PC-3 (cell line): ENCODE results near the gene COL15A1. TPM values are rescaled to one million over a fixed set of nuclear protein-coding genes. Genes with fewer than 3 reads are reported as not detected.

Source experiments
- ATAC-seq: fragments of 200-7000 bp; cut with Tn5 transposase; 2 replicates; pipeline ENCODE4 v1.9.1; 2020; ENCODE audit warnings: mild to moderate bottlenecking, moderate library complexity
- BruUV-seq: library from RNA; stranded (reverse); fragments of 400-500 nt; replicated peaks from 2 replicates; lab custom pipeline; 2021; lab: Mats Ljungman, UMichigan
- CTCF ChIA-PET: fragments of 300-600 bp; sonication (Branson Sonifier 250); formaldehyde crosslinking; loops from one replicate; lab custom pipeline; 2022; ENCODE audit warnings: antibody characterized with exemption; lab: Charles Lee
- POLR2A ChIA-PET: fragments of 300-600 bp; sonication (Branson Sonifier 250); formaldehyde crosslinking; loops from one replicate; lab custom pipeline; 2022; ENCODE audit warnings: antibody characterized with exemption; ENCODE audit not compliant: unreplicated experiment; lab: Charles Lee
- DNase-seq: peaks from one replicate; pipeline ENCODE4 v3.0.0-alpha.2; 2015
- H2AFZ ChIP-seq: fragments of 300-600 bp; sonication (generic); 2 replicates; pipeline ENCODE4 v1.6.0; 2016; ENCODE audit warnings: antibody characterized with exemption, low read length
- H3F3A ChIP-seq: fragments of 300-600 bp; sonication (generic); one replicate; pipeline ENCODE4 v1.6.0; 2017; ENCODE audit warnings: antibody characterized with exemption, low read length, control low read depth, mild to moderate bottlenecking; ENCODE audit not compliant: unreplicated experiment
- H3K27ac ChIP-seq: fragments of 300-600 bp; sonication (generic); 2 replicates; pipeline ENCODE4 v1.5.1; 2016; ENCODE audit warnings: mild to moderate bottlenecking, low read length
- H3K27me3 ChIP-seq: fragments of 300-600 bp; sonication (generic); 2 replicates; pipeline ENCODE4 v1.6.1; 2016; ENCODE audit warnings: low read length, mixed read lengths
- H3K36me3 ChIP-seq: fragments of 300-600 bp; sonication (generic); 2 replicates; pipeline ENCODE4 v1.6.1; 2016; ENCODE audit warnings: low read depth, mixed run types, low read length, mixed read lengths
- H3K4me1 ChIP-seq: fragments of 300-600 bp; sonication (generic); 2 replicates; pipeline ENCODE4 v1.5.1; 2016; ENCODE audit warnings: low read length; ENCODE audit not compliant: insufficient read depth
- H3K4me2 ChIP-seq: fragments of 300-600 bp; sonication (generic); 2 replicates; pipeline ENCODE4 v1.6.0; 2016; ENCODE audit warnings: low read length
- H3K4me3 ChIP-seq: fragments of 300-600 bp; sonication (generic); 2 replicates; pipeline ENCODE4 v1.5.1; 2016; ENCODE audit warnings: mild to moderate bottlenecking, low read length, mixed read lengths
- H3K79me2 ChIP-seq: fragments of 300-600 bp; sonication (generic); 2 replicates; pipeline ENCODE4 v1.6.1; 2017; ENCODE audit warnings: low read length, mixed read lengths
- H3K9ac ChIP-seq: fragments of 300-600 bp; sonication (generic); 2 replicates; pipeline ENCODE4 v1.6.0; 2016; ENCODE audit warnings: mild to moderate bottlenecking, low read length
- H3K9me2 ChIP-seq: fragments of 300-600 bp; sonication (generic); replicated peaks from 2 replicates; pipeline ENCODE4 v1.6.1; 2016; ENCODE audit warnings: mixed run types, low read length, mixed read lengths
- H3K9me3 ChIP-seq: fragments of 300-600 bp; sonication (generic); 2 replicates; pipeline ENCODE4 v1.6.1; 2016; ENCODE audit warnings: low read length, mixed read lengths
- H4K20me1 ChIP-seq: fragments of 300-600 bp; sonication (generic); 2 replicates; pipeline ENCODE4 v1.6.1; 2016; ENCODE audit warnings: low read length, mixed read lengths
- EZH2 ChIP-seq: fragments of 300-600 bp; sonication (generic); IDR thresholded peaks from one replicate; pipeline ENCODE4 v1.6.1; 2017; ENCODE audit warnings: antibody characterized with exemption, mild to moderate bottlenecking, low read length; ENCODE audit not compliant: unreplicated experiment
- EZH2phosphoT487 ChIP-seq: fragments of 300-600 bp; sonication (generic); IDR thresholded peaks from 2 replicates; pipeline ENCODE4 v1.6.1; 2018; ENCODE audit warnings: mild to moderate bottlenecking, antibody characterized with exemption, low read length, borderline replicate concordance
- intact Hi-C: fragments of 100-400 bp; cut with micrococcal nuclease; formaldehyde crosslinking; loops from 2 replicates; pipeline ENCODE4 v1.9.0; 2023
- total RNA-seq: library from RNA; depleted of rRNA; stranded (reverse); fragments of >200 nt; gene quantifications from 2 replicates; pipeline ENCODE4 v1.2.3, GENCODE V29; 2014
- TF ChIP-seq, protein P1 (sequence below): fragments of 300-600 bp; sonication (generic); conservative IDR thresholded peaks from 2 replicates; pipeline ENCODE4 v1.5.1; 2017; ENCODE audit warnings: antibody characterized with exemption, low read depth, mild to moderate bottlenecking, low read length

Gene COL15A1
- total RNA-seq, 1 experiment from 2014 or later: 0.04 TPM

DNA sequence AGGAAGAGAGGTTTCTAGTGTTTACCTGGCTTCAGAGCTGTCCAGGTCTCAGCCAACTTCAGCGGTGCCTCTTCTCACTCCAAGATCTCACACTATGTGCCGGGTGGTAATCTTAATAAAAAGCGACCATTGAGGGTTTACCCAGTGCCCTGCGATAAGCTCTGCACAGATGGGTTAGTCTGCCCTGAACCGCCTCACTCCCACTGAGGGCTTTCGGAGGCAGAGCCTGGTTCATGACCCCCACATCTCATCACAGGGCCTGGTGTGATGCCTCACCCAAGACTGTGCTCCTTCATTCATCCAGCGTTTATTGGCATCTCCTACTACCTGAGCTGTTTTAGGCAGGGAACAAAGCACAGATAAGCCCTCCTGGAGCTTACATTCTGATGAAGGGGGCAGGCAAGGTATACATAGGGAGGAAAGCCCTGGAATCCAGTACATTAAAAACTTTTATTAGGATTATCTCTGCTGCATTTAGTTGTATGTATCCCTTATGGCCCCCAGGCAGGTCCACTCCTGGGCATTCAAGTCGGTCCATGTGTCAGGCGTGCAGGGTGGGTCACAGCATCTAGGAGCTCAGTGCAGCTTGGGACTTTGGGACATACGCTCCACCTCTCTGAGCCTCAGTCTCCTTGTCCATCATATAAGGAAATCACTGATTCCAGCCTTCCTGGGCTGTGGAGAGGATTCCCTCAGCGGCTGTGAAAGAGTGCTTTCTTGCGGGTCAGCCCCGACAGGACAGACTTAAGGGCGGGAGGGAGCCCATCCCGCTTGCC is 613 bp upstream of the COL15A1 start:
- Histone ChIP-seq H2AFZ (peak overlapping the region; percentile 50; the same call in 1 of the 2 replicates), H3K27ac (no peak overlapping the region), H3K36me3 (no peaks in the 10 kb centered on the region), H3F3A (no peaks in the 10 kb centered on the region), H3K4me3 (peak overlapping the region; percentile 61; the same call in 1 of the 2 replicates), H3K9me2 (no peaks in the 10 kb centered on the region), H3K27me3 (peaks cover 70% of the 10 kb centered on the region), H4K20me1 (no peaks in the 10 kb centered on the region), H3K4me2 (peak overlapping the region; percentile 86), H3K4me1 (no peaks in the 10 kb centered on the region), H3K9ac (no peak overlapping the region), H3K79me2 (no peaks in the 10 kb centered on the region), H3K9me3 (no peaks in the 10 kb centered on the region)
- ChIA-PET CTCF (no interaction called here), POLR2A (no interaction called here)
- TF ChIP-seq, protein P1, sequence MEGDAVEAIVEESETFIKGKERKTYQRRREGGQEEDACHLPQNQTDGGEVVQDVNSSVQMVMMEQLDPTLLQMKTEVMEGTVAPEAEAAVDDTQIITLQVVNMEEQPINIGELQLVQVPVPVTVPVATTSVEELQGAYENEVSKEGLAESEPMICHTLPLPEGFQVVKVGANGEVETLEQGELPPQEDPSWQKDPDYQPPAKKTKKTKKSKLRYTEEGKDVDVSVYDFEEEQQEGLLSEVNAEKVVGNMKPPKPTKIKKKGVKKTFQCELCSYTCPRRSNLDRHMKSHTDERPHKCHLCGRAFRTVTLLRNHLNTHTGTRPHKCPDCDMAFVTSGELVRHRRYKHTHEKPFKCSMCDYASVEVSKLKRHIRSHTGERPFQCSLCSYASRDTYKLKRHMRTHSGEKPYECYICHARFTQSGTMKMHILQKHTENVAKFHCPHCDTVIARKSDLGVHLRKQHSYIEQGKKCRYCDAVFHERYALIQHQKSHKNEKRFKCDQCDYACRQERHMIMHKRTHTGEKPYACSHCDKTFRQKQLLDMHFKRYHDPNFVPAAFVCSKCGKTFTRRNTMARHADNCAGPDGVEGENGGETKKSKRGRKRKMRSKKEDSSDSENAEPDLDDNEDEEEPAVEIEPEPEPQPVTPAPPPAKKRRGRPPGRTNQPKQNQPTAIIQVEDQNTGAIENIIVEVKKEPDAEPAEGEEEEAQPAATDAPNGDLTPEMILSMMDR: no peak
- no peak for TF ChIP-seq EZH2
- no peak for TF ChIP-seq EZH2phosphoT487
- ATAC-seq (no peak), DNase-seq (no peak)
- intact Hi-C loops: no loop called here
- no TSS peak for BruUV-seq

DNA sequence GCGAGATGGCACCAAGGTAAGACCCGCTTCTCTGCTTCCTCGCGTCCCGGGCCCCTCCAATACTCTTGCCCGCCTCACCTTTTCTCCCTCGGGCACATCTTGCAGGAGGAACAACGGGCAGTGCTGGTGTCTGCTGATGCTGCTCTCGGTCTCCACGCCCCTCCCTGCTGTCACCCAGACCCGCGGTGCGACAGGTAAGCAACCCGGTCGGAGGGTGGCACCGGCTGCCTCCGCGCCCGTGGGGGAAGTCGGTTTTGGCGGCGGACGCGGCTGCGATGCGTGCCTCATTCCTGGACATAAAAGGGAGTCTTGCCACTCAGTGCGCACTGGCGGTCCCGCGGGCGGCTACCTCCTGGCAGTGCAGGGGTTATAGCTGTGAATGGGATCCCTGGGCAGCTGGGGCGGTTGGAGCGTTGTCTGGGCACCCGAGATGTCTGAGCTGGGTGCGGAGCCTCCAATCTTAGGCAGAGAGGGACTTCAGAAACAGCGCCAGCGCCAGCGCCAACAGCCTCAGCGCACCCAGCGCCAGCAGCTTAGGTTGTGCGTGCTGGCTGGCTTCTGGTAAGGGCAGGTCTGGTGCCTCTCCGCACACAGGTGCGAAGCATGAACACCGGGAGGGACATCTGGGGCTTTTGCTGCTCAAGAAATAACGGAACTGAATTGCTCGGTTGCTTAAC is 488 bp downstream of the COL15A1 start:
- Histone ChIP-seq H3K27me3 (peaks cover 71% of the 10 kb centered on the region), H3F3A (no peaks in the 10 kb centered on the region), H3K36me3 (no peaks in the 10 kb centered on the region), H3K27ac (no peak overlapping the region), H3K9me2 (no peaks in the 10 kb centered on the region), H3K4me1 (no peaks in the 10 kb centered on the region), H3K9me3 (no peaks in the 10 kb centered on the region), H3K9ac (no peak overlapping the region), H2AFZ (peak overlapping the region; percentile 50; the same call in 1 of the 2 replicates), H3K4me2 (peak overlapping the region; percentile 86), H4K20me1 (no peaks in the 10 kb centered on the region), H3K4me3 (peak overlapping the region; percentile 61), H3K79me2 (no peaks in the 10 kb centered on the region)
- ATAC-seq: peak; percentile 42
- intact Hi-C loops: no loop called here
- no peak for DNase-seq
- BruUV-seq: no TSS peak
- CTCF ChIA-PET: no interaction called here
- POLR2A ChIA-PET: no interaction called here
- TF ChIP-seq EZH2 (no peak), EZH2phosphoT487 (no peak)
- TF ChIP-seq, protein P1: no peak

DNA sequence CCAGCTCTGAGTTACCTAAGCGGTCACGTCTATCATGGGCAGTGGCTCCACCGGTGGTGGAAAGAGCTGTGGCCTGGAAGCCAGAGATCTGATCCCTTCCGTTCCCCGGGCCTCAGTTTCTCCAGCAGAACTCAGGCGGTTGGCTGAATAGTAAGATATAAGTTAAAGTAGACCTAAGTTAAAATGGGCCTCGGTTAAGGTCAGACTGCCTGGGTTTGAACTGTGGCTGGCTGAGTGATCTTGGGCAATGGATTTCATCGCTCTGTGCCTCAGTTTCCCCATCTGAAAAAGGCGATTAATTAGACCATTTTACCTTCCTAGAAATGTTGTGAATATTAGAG is 997 bp downstream of the COL15A1 start:
- Histone ChIP-seq H3K4me3 (no peak overlapping the region), H3K36me3 (no peaks in the 10 kb centered on the region), H3K9me3 (no peaks in the 10 kb centered on the region), H3K4me2 (peak overlapping the region; percentile 86), H3K27ac (no peak overlapping the region), H2AFZ (no peak overlapping the region), H3F3A (no peaks in the 10 kb centered on the region), H3K4me1 (no peaks in the 10 kb centered on the region), H3K79me2 (no peaks in the 10 kb centered on the region), H3K9me2 (no peaks in the 10 kb centered on the region), H3K27me3 (peaks cover 67% of the 10 kb centered on the region), H3K9ac (no peak overlapping the region), H4K20me1 (no peaks in the 10 kb centered on the region)
- ChIA-PET CTCF (no interaction called here), POLR2A (no interaction called here)
- intact Hi-C loops: no loop called here
- TF ChIP-seq EZH2 (no peak), EZH2phosphoT487 (no peak)
- TF ChIP-seq, protein P1: no peak
- BruUV-seq: no TSS peak
- DNase-seq (no peak), ATAC-seq (no peak)
